Endothelial cell (in vitro differentiated cells): ENCODE results near the gene TSSK6. TPM values are rescaled to one million over a fixed set of nuclear protein-coding genes. Genes with fewer than 3 reads are reported as not detected.

Experiments used
- DNase-seq: peaks from one replicate; pipeline ENCODE4 v3.0.0; 2021; ENCODE audit warnings: low spot score
- H3K27ac Mint-ChIP-seq: one replicate; pipeline ENCODE4 v1.8.0; 2021; ENCODE audit warnings: mixed read lengths, inconsistent platforms; ENCODE audit not compliant: unreplicated experiment
- H3K27me3 Mint-ChIP-seq: one replicate; pipeline ENCODE4 v1.8.0; 2021; ENCODE audit warnings: mild to moderate bottlenecking, moderate library complexity, mixed read lengths, inconsistent platforms; ENCODE audit not compliant: unreplicated experiment
- H3K36me3 Mint-ChIP-seq: one replicate; pipeline ENCODE4 v1.8.0; 2021; ENCODE audit warnings: mild to moderate bottlenecking, low read depth, mixed read lengths, inconsistent platforms; ENCODE audit not compliant: unreplicated experiment
- H3K4me1 Mint-ChIP-seq: one replicate; pipeline ENCODE4 v1.8.0; 2021; ENCODE audit warnings: mild to moderate bottlenecking, mixed read lengths, inconsistent platforms; ENCODE audit not compliant: unreplicated experiment
- H3K4me3 Mint-ChIP-seq: one replicate; pipeline ENCODE4 v1.8.0; 2021; ENCODE audit warnings: mild to moderate bottlenecking, mixed read lengths, inconsistent platforms; ENCODE audit not compliant: unreplicated experiment
- H3K9me3 Mint-ChIP-seq: one replicate; pipeline ENCODE4 v1.8.0; 2021; ENCODE audit warnings: mixed read lengths, inconsistent platforms; ENCODE audit not compliant: unreplicated experiment
- CTCF ChIP-seq: fragments of 200-600 bp; sonication (generic); IDR thresholded peaks from one replicate; pipeline ENCODE4 v1.5.0; 2021; ENCODE audit warnings: antibody characterized with exemption; ENCODE audit not compliant: unreplicated experiment
- total RNA-seq: library from RNA; stranded (reverse); fragmentation: NEBNext Ultra II Directional; extraction: Animal tissue kit (Norgen Biotek cat#: 25700); gene quantifications from one replicate; pipeline ENCODE4 v1.2.1, GENCODE V29; 2021; ENCODE audit not compliant: unreplicated experiment

The TSSK6 gene
- total RNA-seq, 1 donor from 2014 or later: 2.7 TPM

GRCh38 chr19:19541616-19542015, 26.3 kb upstream of the TSSK6 start:
- no peak overlapping the region for H3K4me3 Mint-ChIP-seq
- H3K27me3 Mint-ChIP-seq: peaks cover 18% of the 10 kb centered on the region
- H3K9me3 Mint-ChIP-seq: no peaks in the 10 kb centered on the region
- no peak for TF ChIP-seq CTCF
- H3K36me3 Mint-ChIP-seq: peaks cover 9% of the 10 kb centered on the region
- no peaks in the 10 kb centered on the region for H3K4me1 Mint-ChIP-seq
- no peak for DNase-seq
- no peak overlapping the region for H3K27ac Mint-ChIP-seq

- peaks cover 18% of the 10 kb centered on the region for H3K27me3 Mint-ChIP-seq
- H3K9me3 Mint-ChIP-seq: no peaks in the 10 kb centered on the region
- no peak overlapping the region for H3K4me3 Mint-ChIP-seq
- H3K36me3 Mint-ChIP-seq: peaks cover 9% of the 10 kb centered on the region
- DNase-seq: peak; percentile 47
- no peak overlapping the region for H3K27ac Mint-ChIP-seq
- no peaks in the 10 kb centered on the region for H3K4me1 Mint-ChIP-seq
- no peak for TF ChIP-seq CTCF
Measured at GRCh38 chr19:19540715-19541515, 25.6 kb upstream of the TSSK6 start.

- TF ChIP-seq CTCF: no peak
- H3K4me3 Mint-ChIP-seq: no peak overlapping the region
Measured at GRCh38 chr19:19540064-19540714, 24.8 kb upstream of the TSSK6 start.

GRCh38 chr19:19539698-19540063, 24.3 kb upstream of the TSSK6 start:
- DNase-seq: no peak
- Mint-ChIP-seq H3K9me3 (no peaks in the 10 kb centered on the region), H3K27ac (no peak overlapping the region), H3K36me3 (peaks cover 9% of the 10 kb centered on the region), H3K4me3 (no peak overlapping the region), H3K27me3 (peaks cover 18% of the 10 kb centered on the region), H3K4me1 (no peaks in the 10 kb centered on the region)
- no peak for TF ChIP-seq CTCF

More at GRCh38 chr19:19540064-19540714, 24.8 kb upstream of the TSSK6 start:
- no peaks in the 10 kb centered on the region for H3K9me3 Mint-ChIP-seq
- H3K27me3 Mint-ChIP-seq: peaks cover 18% of the 10 kb centered on the region
- no peak for DNase-seq
- H3K27ac Mint-ChIP-seq: no peak overlapping the region
- no peaks in the 10 kb centered on the region for H3K4me1 Mint-ChIP-seq
- peaks cover 9% of the 10 kb centered on the region for H3K36me3 Mint-ChIP-seq

GRCh38 chr19:19538785-19539166, 23.4 kb upstream of the TSSK6 start:
- TF ChIP-seq CTCF: no peak
- H3K9me3 Mint-ChIP-seq: no peaks in the 10 kb centered on the region
- H3K27ac Mint-ChIP-seq: no peak overlapping the region
- no peaks in the 10 kb centered on the region for H3K4me1 Mint-ChIP-seq
- peaks cover 22% of the 10 kb centered on the region for H3K27me3 Mint-ChIP-seq
- DNase-seq: no peak
- peak overlapping the region; percentile 28 for H3K4me3 Mint-ChIP-seq
- H3K36me3 Mint-ChIP-seq: peaks cover 12% of the 10 kb centered on the region
